Tibial nerve (tissue), 4 donors: ENCODE results near the gene IL1RL1. TPM values are rescaled to one million over a fixed set of nuclear protein-coding genes. Genes with fewer than 3 reads are reported as not detected.

ENCODE experiments used
- DNase-seq, 2 donors: peaks; one replicate each; pipeline ENCODE4 v3.0.0-alpha.2; 2019; ENCODE audit warnings: low spot score in 2 of 2
- H3K27ac ChIP-seq, 4 donors: fragments of 200-600 bp; sonication (generic) in 3 of 4; one replicate each; pipeline ENCODE4 v1.5.1; 2017 to 2019; ENCODE audit warnings: mild to moderate bottlenecking in 1 of 4
- H3K27me3 ChIP-seq, 2 donors: fragments of 200-600 bp; sonication (generic) in 1 of 2; one replicate each; pipeline versions ENCODE4 v1.5.1 to v1.6.0; 2017 to 2019
- H3K36me3 ChIP-seq, 3 donors: fragments of 200-600 bp; sonication (generic); one replicate each; pipeline ENCODE4 v1.5.1; 2018 to 2019
- H3K4me1 ChIP-seq, 4 donors: fragments of 200-600 bp; sonication (generic) in 3 of 4; one replicate each; pipeline ENCODE4 v1.5.1; 2017 to 2019
- H3K4me3 ChIP-seq, 4 donors: fragments of 200-600 bp; sonication (generic) in 3 of 4; one replicate each; pipeline ENCODE4 v1.5.1; 2017 to 2019; ENCODE audit warnings: mild to moderate bottlenecking in 1 of 4, moderate library complexity in 1 of 4
- H3K9me3 ChIP-seq, 4 donors: fragments of 200-600 bp; sonication (generic) in 3 of 4; one replicate each; pipeline ENCODE4 v1.5.1; 2017 to 2019
- CTCF ChIP-seq, 5 experiments: fragments of 200-600 bp in 3 of 5; fragments of 450-650 bp in 2 of 5; sonication (generic) in 3 of 5; IDR thresholded peaks; one replicate each; pipeline ENCODE4 v1.5.1; 2016 to 2019; ENCODE audit warnings: antibody characterized with exemption in 5 of 5, mild to moderate bottlenecking in 3 of 5, moderate library complexity in 2 of 5
- EP300 ChIP-seq, 2 donors: sonication (generic); formaldehyde crosslinking; IDR thresholded peaks; one replicate each; pipeline ENCODE4 v1.6.1; 2017; ENCODE audit warnings: antibody characterized with exemption in 2 of 2, mild to moderate bottlenecking in 1 of 2
- POLR2A ChIP-seq, 2 donors: fragments of 450-650 bp; IDR thresholded peaks; one replicate each; pipeline ENCODE4 v1.6.1; 2017; ENCODE audit warnings: antibody characterized with exemption in 2 of 2, mild to moderate bottlenecking in 2 of 2, moderate library complexity in 2 of 2
- WGBS, 2 donors: methylation state at CpG; one replicate each; pipeline ENCODE4 v1.1.5; 2018; 5-methylcytosine and 5-hydroxymethylcytosine counted together
- total RNA-seq, 4 donors: library from RNA; depleted of rRNA; stranded (reverse); fragments of >200 nt; gene quantifications; one replicate each; pipeline ENCODE4 v1.1.0, GENCODE V29; 2016

The IL1RL1 gene
- total RNA-seq, 4 donors from 2014 or later = 3.9 to 17.7 (median 6.9) TPM

- H3K36me3 ChIP-seq = no peaks in the 10 kb centered on the region
- WGBS, 2 donors = 77 to 90% methylated on average over 3 of the region's 3 CpGs
- no peak overlapping the region for H3K27ac ChIP-seq
- no peaks in the 10 kb centered on the region for H3K9me3 ChIP-seq
- H3K27me3 ChIP-seq = no peaks in the 10 kb centered on the region
- no peak overlapping the region for H3K4me3 ChIP-seq
- TF ChIP-seq CTCF (IDR thresholded peaks at IDR 0.05) = no peak
- no peak for TF ChIP-seq POLR2A (IDR thresholded peaks at IDR 0.05)
- TF ChIP-seq EP300 (IDR thresholded peaks at IDR 0.05) = no peak
- DNase-seq = no peak
- no peaks in the 10 kb centered on the region for H3K4me1 ChIP-seq
Measured at GRCh38 chr2:102392096-102392495, 80.7 kb downstream of the IL1RL1 start.

DNA sequence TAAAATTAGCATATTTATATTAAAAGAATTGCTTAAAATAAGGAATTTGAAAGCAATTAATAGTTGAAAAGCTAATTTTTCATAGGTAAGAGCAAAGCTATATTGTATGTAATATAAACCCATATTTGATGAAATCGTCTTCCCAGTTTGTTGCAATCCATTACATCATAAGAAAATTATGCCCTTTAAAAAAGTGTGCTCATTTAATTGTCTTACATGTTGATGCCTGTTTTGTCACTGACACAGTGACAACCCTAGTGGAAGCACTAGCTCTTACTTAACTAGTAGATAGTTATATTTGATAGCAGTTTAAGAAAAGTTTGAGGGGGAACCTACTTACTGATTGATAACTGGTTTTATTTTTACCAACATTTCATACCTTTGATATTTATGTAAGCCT, 81.6 kb downstream of the IL1RL1 start:
- H3K36me3 ChIP-seq = no peaks in the 10 kb centered on the region
- no peaks in the 10 kb centered on the region for H3K9me3 ChIP-seq
- no peak overlapping the region for H3K4me3 ChIP-seq
- H3K4me1 ChIP-seq = no peaks in the 10 kb centered on the region
- no peaks in the 10 kb centered on the region for H3K27me3 ChIP-seq
- DNase-seq = no peak
- no peak for TF ChIP-seq EP300 (IDR thresholded peaks at IDR 0.05)
- no peak for TF ChIP-seq CTCF (IDR thresholded peaks at IDR 0.05)
- no peak for TF ChIP-seq POLR2A (IDR thresholded peaks at IDR 0.05)
- no peak overlapping the region for H3K27ac ChIP-seq
- 28 to 40% methylated on average over 1 of the region's 1 CpG for WGBS, 2 donors

- Histone ChIP-seq H3K4me1 (no peaks in the 10 kb centered on the region), H3K27me3 (no peaks in the 10 kb centered on the region), H3K36me3 (no peaks in the 10 kb centered on the region), H3K4me3 (no peak overlapping the region), H3K9me3 (no peaks in the 10 kb centered on the region), H3K27ac (no peak overlapping the region)
- 44 to 91% methylated on average over 2 of the region's 2 CpGs for WGBS, 2 donors
- TF ChIP-seq EP300 (IDR thresholded peaks at IDR 0.05) (no peak), POLR2A (IDR thresholded peaks at IDR 0.05) (no peak), CTCF (IDR thresholded peaks at IDR 0.05) (no peak)
- DNase-seq = no peak
Measured at GRCh38 chr2:102396012-102396411, 84.6 kb downstream of the IL1RL1 start.

DNA sequence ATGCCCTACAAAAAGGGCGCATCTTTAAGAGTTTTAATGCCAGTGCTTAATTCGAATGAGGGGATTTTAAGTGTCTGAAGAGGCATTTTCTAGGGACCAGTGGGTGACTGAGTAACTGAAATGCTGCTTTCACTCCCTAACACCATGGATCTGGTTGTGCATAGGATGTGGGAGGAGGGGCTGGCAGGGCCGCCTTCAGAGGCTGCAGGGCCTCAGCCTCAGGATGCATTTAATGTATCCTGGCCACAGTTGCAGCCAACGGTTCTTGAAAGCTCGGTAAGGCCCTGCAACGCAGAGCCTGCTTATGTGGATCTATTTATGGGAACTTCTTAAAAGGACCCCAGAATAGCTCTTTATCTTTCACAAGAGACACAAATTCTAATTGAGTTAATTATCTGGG, 85.8 kb downstream of the IL1RL1 start:
- TF ChIP-seq CTCF (IDR thresholded peaks at IDR 0.05) (no peak), POLR2A (IDR thresholded peaks at IDR 0.05) (no peak), EP300 (IDR thresholded peaks at IDR 0.05) (no peak)
- Histone ChIP-seq H3K4me1 (no peaks in the 10 kb centered on the region), H3K27me3 (no peaks in the 10 kb centered on the region), H3K27ac (no peak overlapping the region), H3K36me3 (no peaks in the 10 kb centered on the region), H3K4me3 (no peak overlapping the region), H3K9me3 (no peaks in the 10 kb centered on the region)
- no peak for DNase-seq
- WGBS, 2 donors = 54 to 68% methylated on average over 6 of the region's 6 CpGs

GRCh38 chr2:102399499-102400141, 88.3 kb downstream of the IL1RL1 start:
- Histone ChIP-seq H3K36me3 (no peaks in the 10 kb centered on the region), H3K9me3 (no peaks in the 10 kb centered on the region), H3K4me3 (no peak overlapping the region), H3K27me3 (no peaks in the 10 kb centered on the region), H3K27ac (no peak overlapping the region), H3K4me1 (no peaks in the 10 kb centered on the region)
- 58 to 66% methylated on average over 7 of the region's 7 CpGs for WGBS, 2 donors
- DNase-seq = no peak
- TF ChIP-seq EP300 (IDR thresholded peaks at IDR 0.05) = no peak
- no peak for TF ChIP-seq CTCF (IDR thresholded peaks at IDR 0.05)
- no peak for TF ChIP-seq POLR2A (IDR thresholded peaks at IDR 0.05)
